AG09309 (cell line): ENCODE data around the gene RNF213.

ENCODE experiments used
- DNase-seq: peaks from one replicate; pipeline ENCODE4 v3.0.0-alpha.2; 2010; ENCODE audit warnings: low read depth
- H3K4me3 ChIP-seq: 2 replicates; pipeline ENCODE4 v1.5.1; 2011; ENCODE audit warnings: mild to moderate bottlenecking, low read depth, low read length, moderate library complexity; ENCODE audit not compliant: control insufficient read depth
- TF ChIP-seq, protein P1 (sequence below): IDR thresholded peaks from 2 replicates; pipeline ENCODE4 v1.5.1; 2011; ENCODE audit warnings: mild to moderate bottlenecking, low read depth, low read length, inconsistent platforms; ENCODE audit not compliant: insufficient read depth, control insufficient read depth; ENCODE audit errors: missing control alignments

The RNF213 gene

GRCh38 chr17:80283116-80283852 is 22.6 kb downstream of the RNF213 start:
- no peak overlapping the region for H3K4me3 ChIP-seq
- DNase-seq: no peak
- TF ChIP-seq, protein P1, sequence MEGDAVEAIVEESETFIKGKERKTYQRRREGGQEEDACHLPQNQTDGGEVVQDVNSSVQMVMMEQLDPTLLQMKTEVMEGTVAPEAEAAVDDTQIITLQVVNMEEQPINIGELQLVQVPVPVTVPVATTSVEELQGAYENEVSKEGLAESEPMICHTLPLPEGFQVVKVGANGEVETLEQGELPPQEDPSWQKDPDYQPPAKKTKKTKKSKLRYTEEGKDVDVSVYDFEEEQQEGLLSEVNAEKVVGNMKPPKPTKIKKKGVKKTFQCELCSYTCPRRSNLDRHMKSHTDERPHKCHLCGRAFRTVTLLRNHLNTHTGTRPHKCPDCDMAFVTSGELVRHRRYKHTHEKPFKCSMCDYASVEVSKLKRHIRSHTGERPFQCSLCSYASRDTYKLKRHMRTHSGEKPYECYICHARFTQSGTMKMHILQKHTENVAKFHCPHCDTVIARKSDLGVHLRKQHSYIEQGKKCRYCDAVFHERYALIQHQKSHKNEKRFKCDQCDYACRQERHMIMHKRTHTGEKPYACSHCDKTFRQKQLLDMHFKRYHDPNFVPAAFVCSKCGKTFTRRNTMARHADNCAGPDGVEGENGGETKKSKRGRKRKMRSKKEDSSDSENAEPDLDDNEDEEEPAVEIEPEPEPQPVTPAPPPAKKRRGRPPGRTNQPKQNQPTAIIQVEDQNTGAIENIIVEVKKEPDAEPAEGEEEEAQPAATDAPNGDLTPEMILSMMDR: no peak

DNA sequence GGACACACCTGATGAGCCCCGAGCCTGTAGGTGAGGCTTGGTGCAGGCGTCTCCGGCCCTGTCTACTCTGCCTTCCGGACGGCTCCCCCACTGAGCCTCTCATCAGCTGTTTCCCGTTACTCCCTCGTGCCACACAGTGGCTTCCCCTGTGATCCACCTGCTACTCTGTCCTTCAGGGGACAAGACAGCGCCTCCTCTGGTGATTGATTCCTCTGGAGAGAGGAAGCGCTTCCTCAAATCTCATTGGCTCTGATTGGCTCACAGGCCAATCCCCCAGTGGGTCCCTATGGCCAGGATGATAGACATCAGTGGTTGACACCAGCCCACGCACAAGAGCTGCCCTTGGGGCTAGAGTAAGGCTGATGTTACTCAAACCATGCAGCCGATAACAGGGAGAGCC is 24.0 kb downstream of the RNF213 start:
- H3K4me3 ChIP-seq: no peak overlapping the region
- DNase-seq: no peak
- TF ChIP-seq, protein P1: no peak

- TF ChIP-seq, protein P1: no peak
- no peak for DNase-seq
- H3K4me3 ChIP-seq: no peak overlapping the region
Observed at GRCh38 chr17:80285237-80285920, 24.7 kb downstream of the RNF213 start.

- no peak overlapping the region for H3K4me3 ChIP-seq
- TF ChIP-seq, protein P1: no peak
- no peak for DNase-seq
Observed at GRCh38 chr17:80286638-80286960, 25.9 kb downstream of the RNF213 start.

- DNase-seq: no peak
- TF ChIP-seq, protein P1: no peak
- H3K4me3 ChIP-seq: no peak overlapping the region
Observed at GRCh38 chr17:80287038-80287437, 26.4 kb downstream of the RNF213 start.

DNA sequence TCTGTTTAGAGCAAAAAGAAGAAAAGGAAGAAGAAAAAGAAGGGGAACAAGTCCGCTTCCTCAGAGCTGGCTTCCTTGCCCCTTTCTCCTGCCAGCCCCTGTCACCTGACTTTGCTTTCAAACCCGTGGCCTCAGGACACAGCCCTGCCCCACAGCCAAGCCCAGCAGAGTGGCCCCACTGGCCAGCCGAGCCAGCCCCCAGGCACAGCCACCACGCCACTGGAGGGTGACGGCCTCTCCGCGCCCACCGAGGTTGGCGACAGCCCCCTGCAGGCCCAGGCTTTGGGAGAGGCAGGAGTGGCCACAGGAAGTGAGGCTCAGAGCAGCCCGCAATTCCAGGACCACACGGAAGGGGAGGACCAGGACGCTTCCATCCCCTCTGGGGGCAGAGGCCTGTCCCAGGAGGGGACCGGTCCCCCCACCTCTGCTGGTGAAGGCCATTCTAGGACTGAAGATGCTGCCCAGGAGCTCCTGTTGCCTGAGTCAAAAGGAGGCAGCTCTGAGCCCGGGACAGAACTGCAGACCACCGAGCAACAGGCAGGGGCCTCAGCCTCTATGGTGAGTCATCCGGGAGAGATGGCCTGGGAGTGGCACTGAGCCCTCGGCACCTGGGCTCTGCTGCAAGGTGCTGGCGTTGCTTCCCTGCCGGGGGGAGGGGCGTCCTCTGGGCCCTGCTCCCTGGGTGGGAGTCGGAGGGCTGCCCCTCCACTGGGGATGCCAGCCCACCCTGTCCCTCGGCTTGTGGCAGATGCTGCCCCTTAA is 27.3 kb downstream of the RNF213 start:
- H3K4me3 ChIP-seq: no peak overlapping the region
- TF ChIP-seq, protein P1: no peak
- DNase-seq: no peak
